Neuronal stem cell (in vitro differentiated cells): ENCODE results near the gene MAFG.

Source experiments
- DNase-seq: peaks from one replicate; pipeline ENCODE4 v3.0.0-alpha.2; 2013; ENCODE audit warnings: low spot score
- H2AFZ ChIP-seq: one replicate; pipeline ENCODE4 v1.6.1; 2013; ENCODE audit warnings: mild to moderate bottlenecking, low read length, inconsistent platforms
- H2AK5ac ChIP-seq: 2 replicates; pipeline ENCODE4 v1.6.1; 2013; ENCODE audit warnings: low read depth, mild to moderate bottlenecking, inconsistent platforms, low read length, moderate library complexity, mixed read lengths
- H2BK120ac ChIP-seq: 2 replicates; pipeline ENCODE4 v1.6.1; 2013; ENCODE audit warnings: low read depth, mild to moderate bottlenecking, inconsistent platforms, low read length, moderate library complexity, mixed read lengths
- H2BK12ac ChIP-seq: one replicate; pipeline ENCODE4 v1.6.1; 2013; ENCODE audit warnings: low read length, inconsistent platforms
- H2BK15ac ChIP-seq: 2 replicates; pipeline ENCODE4 v1.6.1; 2013; ENCODE audit warnings: mild to moderate bottlenecking, low read length, inconsistent platforms, mixed read lengths
- H2BK5ac ChIP-seq: one replicate; pipeline ENCODE4 v1.6.1; 2013; ENCODE audit warnings: inconsistent platforms, mild to moderate bottlenecking, low read length, moderate library complexity
- H3K14ac ChIP-seq: one replicate; pipeline ENCODE4 v1.6.1; 2013; ENCODE audit warnings: low read length, inconsistent platforms
- H3K18ac ChIP-seq: 2 replicates; pipeline ENCODE4 v1.6.1; 2013; ENCODE audit warnings: low read length, inconsistent platforms
- H3K23ac ChIP-seq: 2 replicates; pipeline ENCODE4 v1.6.1; 2013; ENCODE audit warnings: low read depth, mild to moderate bottlenecking, mixed read lengths, low read length, inconsistent platforms; ENCODE audit not compliant: poor library complexity
- H3K27ac ChIP-seq: replicated peaks from 3 replicates; pipeline ENCODE4 v1.5.1; 2013; ENCODE audit warnings: low read length, inconsistent platforms
- H3K27me3 ChIP-seq, 3 experiments: 2 replicates each; pipeline ENCODE4 v1.6.1; 2013; ENCODE audit warnings: low read length in 3 of 3, mild to moderate bottlenecking in 2 of 3, inconsistent platforms in 1 of 3, low read depth in 1 of 3, mixed read lengths in 1 of 3, moderate library complexity in 1 of 3; ENCODE audit not compliant: control insufficient read depth in 3 of 3, insufficient read depth in 3 of 3
- H3K36me3 ChIP-seq, 2 donors: replicated peaks in 1 of 2; 2 replicates each; pipeline ENCODE4 v1.6.1; 2013; ENCODE audit warnings: low read length in 2 of 2; ENCODE audit not compliant: control insufficient read depth in 2 of 2, insufficient read depth in 2 of 2
- H3K4ac ChIP-seq: 2 replicates; pipeline ENCODE4 v1.6.1; 2013; ENCODE audit warnings: inconsistent platforms, mild to moderate bottlenecking, low read length, moderate library complexity
- H3K4me1 ChIP-seq, 2 donors: 1 replicate in 1 of 2; 2 replicates in 1 of 2; pipeline ENCODE4 v1.6.1; 2013; ENCODE audit warnings: low read length in 2 of 2, low read depth in 1 of 2; ENCODE audit not compliant: control insufficient read depth in 2 of 2, insufficient read depth in 1 of 2
- H3K4me2 ChIP-seq: one replicate; pipeline ENCODE4 v1.6.1; 2013; ENCODE audit warnings: mild to moderate bottlenecking, low read length, inconsistent platforms; ENCODE audit not compliant: insufficient read depth, poor library complexity, severe bottlenecking
- H3K4me3 ChIP-seq, 2 donors: 2 replicates each; pipeline ENCODE4 v1.5.1; 2013; ENCODE audit warnings: low read length in 2 of 2, mild to moderate bottlenecking in 2 of 2, inconsistent platforms in 1 of 2, moderate library complexity in 1 of 2
- H3K79me1 ChIP-seq: one replicate; pipeline ENCODE4 v1.6.1; 2013; ENCODE audit warnings: low read depth, mild to moderate bottlenecking, inconsistent platforms, low read length, moderate library complexity
- H3K9ac ChIP-seq: one replicate; pipeline ENCODE4 v1.6.1; 2013; ENCODE audit warnings: mild to moderate bottlenecking, low read depth, low read length, inconsistent platforms; ENCODE audit not compliant: poor library complexity
- H3K9me3 ChIP-seq, 2 donors: replicated peaks in 1 of 2; 2 replicates each; pipeline versions ENCODE3 to v1.6.1; 2013; ENCODE audit warnings: low read length in 2 of 2, mild to moderate bottlenecking in 2 of 2, inconsistent platforms in 1 of 2, low read depth in 1 of 2, mixed read lengths in 1 of 2, moderate library complexity in 1 of 2; ENCODE audit not compliant: control insufficient read depth in 2 of 2, insufficient read depth in 1 of 2
- H4K8ac ChIP-seq: one replicate; pipeline ENCODE4 v1.6.1; 2013; ENCODE audit warnings: low read depth, mild to moderate bottlenecking, inconsistent platforms, low read length, moderate library complexity
- H4K91ac ChIP-seq: one replicate; pipeline ENCODE4 v1.6.1; 2013; ENCODE audit warnings: low read length, low read depth, mild to moderate bottlenecking, inconsistent platforms; ENCODE audit not compliant: poor library complexity
- WGBS, 2 donors: extraction: QIAGEN DNeasy Blood & Tissue Kit; methylation state at CpG; one replicate each; pipeline ENCODE4 v1.1.7; 2013; ENCODE audit warnings: missing lambda C conversion rate in 2 of 2, mixed read lengths in 1 of 2; ENCODE audit not compliant: insufficient read length in 2 of 2, insufficient replicate concordance in 1 of 2; ENCODE audit errors: extremely low coverage in 2 of 2; 5-methylcytosine and 5-hydroxymethylcytosine counted together

The MAFG gene

DNA sequence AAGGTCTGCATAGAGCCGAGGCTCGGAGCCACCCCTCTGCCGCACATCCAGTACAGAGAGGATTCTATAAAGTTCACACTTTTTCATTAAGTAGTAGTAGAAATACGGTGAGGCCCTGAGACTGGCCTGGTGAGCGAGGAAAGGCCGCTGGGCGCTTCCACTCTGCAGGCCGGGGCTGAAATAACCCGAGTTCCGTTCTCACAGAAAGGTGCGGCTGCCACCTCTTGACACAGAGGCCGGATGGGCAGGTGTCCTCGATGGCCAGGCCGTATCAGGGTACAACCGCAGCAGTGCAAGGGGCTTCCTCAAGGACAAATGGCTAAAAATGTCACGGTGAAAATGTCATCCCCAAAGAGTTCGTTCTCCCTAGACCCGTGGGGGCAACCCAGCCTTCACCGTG lies 15.6 kb downstream of the MAFG start:
- Histone ChIP-seq H3K4ac (no peak overlapping the region), H2AFZ (peak overlapping the region; percentile 11), H3K4me2 (no peak overlapping the region), H3K27ac (no peak overlapping the region), H2BK15ac (no peak overlapping the region), H3K79me1 (peaks cover 8% of the 10 kb centered on the region), H3K4me1 (peaks cover 4 to 15% of the 10 kb centered on the region in 2 donors), H3K14ac (no peak overlapping the region), H3K27me3 (no peaks in the 10 kb centered on the region), H2BK120ac (no peak overlapping the region), H2AK5ac (no peak overlapping the region), H3K9ac (no peak overlapping the region), H2BK12ac (no peak overlapping the region), H4K8ac (no peak overlapping the region), H3K9me3 (no peaks in the 10 kb centered on the region), H3K23ac (no peak overlapping the region), H3K18ac (no peak overlapping the region), H3K36me3 (peaks cover 36 to 69% of the 10 kb centered on the region in 2 donors), H2BK5ac (no peak overlapping the region), H4K91ac (no peak overlapping the region), H3K4me3 (no peak overlapping the region)
- WGBS, 2 donors: no CpG with 5 or more reads among the region's 19 CpGs
- no peak for DNase-seq

DNA sequence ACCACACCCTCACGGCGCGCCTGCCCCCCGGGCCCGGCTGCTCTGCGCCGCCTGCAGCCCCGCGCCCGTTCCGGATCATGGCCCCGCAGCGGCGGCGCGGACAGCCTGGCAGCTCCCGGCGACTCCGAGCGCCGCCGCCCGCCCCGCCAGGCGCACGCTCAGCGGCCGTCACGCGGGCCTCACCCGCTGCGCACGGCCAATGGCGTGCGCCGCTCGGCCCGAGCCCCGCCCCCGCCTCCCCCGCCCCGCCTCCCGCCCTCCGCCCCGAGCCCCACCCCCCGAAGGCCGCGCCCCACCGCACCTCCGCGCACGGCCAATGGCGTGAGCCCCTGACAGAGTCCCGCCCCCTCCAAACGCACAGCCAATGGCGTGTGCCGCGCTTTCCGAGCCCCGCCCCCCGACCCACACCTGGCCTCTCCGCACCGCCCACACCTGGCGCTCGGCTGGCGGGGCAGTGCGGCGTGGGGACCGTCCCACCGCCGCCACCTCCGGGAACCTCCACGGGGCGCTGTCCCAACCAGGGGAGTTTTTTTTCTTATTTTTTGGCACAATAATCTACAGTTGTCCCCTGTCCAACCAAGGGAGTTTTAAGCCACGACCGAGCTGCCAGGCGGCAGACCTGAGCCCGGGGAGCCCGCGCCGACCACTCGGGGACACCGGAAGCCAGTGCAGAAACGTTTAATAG lies 16.1 kb downstream of the MAFG start, which contains the start of gene PCYT2:
PCYT2 (minus strand) TSS at position 123 of the 685 bp plus-strand sequence; CDS start at position 79, 44 bp downstream.
- no peak within 1 kb of the TSS for H2BK5ac ChIP-seq
- peak within 1 kb of the TSS; percentile 98 for H3K4me2 ChIP-seq
- H2AK5ac ChIP-seq: no peak within 1 kb of the TSS
- H3K9ac ChIP-seq: peak within 1 kb of the TSS; percentile 92
- H2AFZ ChIP-seq: peak within 1 kb of the TSS; percentile 73
- H3K4ac ChIP-seq: no peak within 1 kb of the TSS
- no peak within 1 kb of the TSS for H2BK120ac ChIP-seq
- no peak within 1 kb of the TSS for H2BK15ac ChIP-seq
- no peaks in the 10 kb centered on the region for H3K9me3 ChIP-seq
- H3K4me3 ChIP-seq: peak within 1 kb of the TSS; percentile 76 to 95
- H3K79me1 ChIP-seq: peaks cover 5% of the 10 kb centered on the region
- peak; percentile 81 for DNase-seq
- peaks cover 4 to 10% of the 10 kb centered on the region in 2 donors for H3K4me1 ChIP-seq
- H3K14ac ChIP-seq: peak within 1 kb of the TSS; percentile 57
- no CpG with 5 or more reads among the region's 84 CpGs for WGBS, 2 donors
- H3K27me3 ChIP-seq: no peaks in the 10 kb centered on the region
- no peak within 1 kb of the TSS for H2BK12ac ChIP-seq
- H3K18ac ChIP-seq: peak within 1 kb of the TSS; percentile 83
- peaks cover 37 to 73% of the 10 kb centered on the region in 2 donors for H3K36me3 ChIP-seq
- H3K27ac ChIP-seq: no peak within 1 kb of the TSS
- no peak within 1 kb of the TSS for H4K91ac ChIP-seq
- H4K8ac ChIP-seq: no peak within 1 kb of the TSS
- H3K23ac ChIP-seq: peak within 1 kb of the TSS; percentile 80

DNA sequence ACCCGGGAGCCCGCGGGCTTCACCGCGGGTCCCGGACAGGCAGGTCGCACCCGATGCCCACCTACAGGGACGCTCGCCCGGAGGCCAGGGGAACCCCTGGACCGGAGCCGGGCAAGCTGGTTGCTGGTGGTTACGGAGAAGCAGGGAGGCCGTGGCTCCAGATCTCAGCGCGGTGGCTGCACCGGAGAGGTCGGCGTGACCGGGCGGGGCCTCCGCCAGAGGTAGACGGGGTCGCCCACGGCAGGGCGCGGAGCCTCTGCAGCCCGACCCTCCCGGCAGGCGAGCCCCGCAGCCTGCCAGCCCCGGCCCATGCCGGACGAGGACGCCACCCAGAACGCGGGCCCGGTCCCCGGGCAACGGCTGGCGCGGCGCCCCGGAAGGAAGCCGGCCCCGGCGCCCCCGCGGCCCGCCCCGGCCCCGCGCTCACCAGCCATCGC lies 16.7 kb downstream of the MAFG start:
- H3K9me3 ChIP-seq: no peaks in the 10 kb centered on the region
- H2BK15ac ChIP-seq: no peak overlapping the region
- no CpG with 5 or more reads among the region's 55 CpGs for WGBS, 2 donors
- no peak overlapping the region for H2BK120ac ChIP-seq
- no peak overlapping the region for H2BK5ac ChIP-seq
- peak overlapping the region; percentile 92 for H3K9ac ChIP-seq
- H4K91ac ChIP-seq: no peak overlapping the region
- peak overlapping the region; percentile 57 for H3K14ac ChIP-seq
- H3K4me3 ChIP-seq: peak overlapping the region; percentile 76 to 95
- H3K4me1 ChIP-seq: peaks cover 4 to 10% of the 10 kb centered on the region in 2 donors
- no peak overlapping the region for H4K8ac ChIP-seq
- peaks cover 5% of the 10 kb centered on the region for H3K79me1 ChIP-seq
- no peak overlapping the region for H3K27ac ChIP-seq
- peak overlapping the region; percentile 73 for H2AFZ ChIP-seq
- H3K36me3 ChIP-seq: peaks cover 38 to 74% of the 10 kb centered on the region in 2 donors
- H3K18ac ChIP-seq: peak overlapping the region; percentile 83
- H3K4ac ChIP-seq: no peak overlapping the region
- H2AK5ac ChIP-seq: no peak overlapping the region
- no peak for DNase-seq
- no peak overlapping the region for H2BK12ac ChIP-seq
- peak overlapping the region; percentile 98 for H3K4me2 ChIP-seq
- no peaks in the 10 kb centered on the region for H3K27me3 ChIP-seq
- peak overlapping the region; percentile 80 for H3K23ac ChIP-seq

DNA sequence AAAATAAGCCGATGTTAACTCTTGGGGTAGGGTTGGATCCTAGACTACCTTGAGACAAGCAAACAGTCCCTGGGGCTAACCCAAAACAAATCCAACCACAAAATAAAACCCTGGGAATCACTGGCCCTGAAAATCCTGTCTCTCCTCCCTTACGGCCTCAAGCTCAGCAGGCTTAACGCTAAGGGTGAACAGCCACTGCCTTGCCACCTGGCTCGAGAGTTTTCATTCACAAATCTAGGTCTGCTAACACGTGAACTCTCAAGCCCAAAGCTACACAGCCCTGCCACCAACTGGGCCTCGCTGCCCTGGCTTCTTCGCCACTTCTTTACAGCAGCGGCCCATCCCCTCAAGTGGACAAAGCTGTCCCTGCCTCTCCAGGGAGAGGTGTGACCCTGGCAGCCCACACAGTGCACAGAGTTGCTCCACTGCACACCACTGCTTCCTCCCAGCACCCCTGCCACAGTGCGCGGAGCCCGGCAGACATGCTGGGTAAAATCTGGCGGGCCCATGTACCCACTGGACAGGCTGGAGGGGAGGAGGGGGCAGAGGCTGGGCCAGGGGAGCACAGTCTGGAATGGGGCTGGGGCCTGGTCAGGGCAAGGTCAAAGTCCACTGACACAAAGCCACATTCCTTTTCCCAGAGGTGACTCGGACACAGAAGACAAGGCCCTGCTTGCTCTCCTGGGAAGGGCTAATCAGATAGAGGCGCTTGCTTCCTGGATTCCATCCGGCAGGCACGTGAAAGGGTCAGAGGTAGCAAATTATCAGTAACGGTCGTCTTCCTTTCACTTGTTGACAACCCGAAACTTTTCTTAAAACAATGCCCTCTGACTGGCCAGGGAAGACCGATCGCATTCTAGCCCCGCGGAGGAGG lies 17.3 kb downstream of the MAFG start:
- Histone ChIP-seq H3K4me2 (peak overlapping the region; percentile 98), H2BK15ac (no peak overlapping the region), H3K23ac (no peak overlapping the region), H3K4me1 (peaks cover 4 to 10% of the 10 kb centered on the region in 2 donors), H2BK12ac (no peak overlapping the region), H2AFZ (peak overlapping the region; percentile 73), H3K4ac (no peak overlapping the region), H3K14ac (peak overlapping the region; percentile 2), H4K8ac (no peak overlapping the region), H3K9me3 (no peaks in the 10 kb centered on the region), H3K27ac (no peak overlapping the region), H3K9ac (peak overlapping the region; percentile 81), H3K79me1 (peaks cover 5% of the 10 kb centered on the region), H3K18ac (peak overlapping the region; percentile 83), H4K91ac (no peak overlapping the region), H2BK120ac (no peak overlapping the region), H3K27me3 (no peaks in the 10 kb centered on the region), H3K36me3 (peaks cover 34 to 74% of the 10 kb centered on the region in 2 donors), H3K4me3 (peak overlapping the region; percentile 76 to 95), H2BK5ac (no peak overlapping the region), H2AK5ac (no peak overlapping the region)
- WGBS, 2 donors: no CpG with 5 or more reads among the region's 23 CpGs
- DNase-seq: no peak
